IMR-90 (cell line): Measurements from ENCODE around the gene QSER1. TPM values are rescaled to one million over a fixed set of nuclear protein-coding genes. Genes with fewer than 3 reads are reported as not detected.

ENCODE experiments used
- ATAC-seq: fragments of 200-7000 bp; cut with Tn5 transposase; 2 replicates; pipeline ENCODE4 v1.9.1; 2020; ENCODE audit warnings: low read depth, mild to moderate bottlenecking, moderate library complexity
- BruUV-seq: library from RNA; stranded (reverse); fragments of 400-500 nt; replicated peaks from 2 replicates; lab custom pipeline; 2021; lab: Mats Ljungman, UMichigan
- CTCF ChIA-PET: fragments of 300-600 bp; formaldehyde crosslinking; extraction: SDS; loops from one replicate; lab custom pipeline; 2021; ENCODE audit warnings: antibody characterized with exemption; lab: Yijun Ruan, JAX
- POLR2A ChIA-PET: fragments of 300-600 bp; sonication (Branson Sonifier 250); formaldehyde crosslinking; loops from one replicate; lab custom pipeline; 2022; ENCODE audit warnings: antibody characterized with exemption; ENCODE audit not compliant: unreplicated experiment; lab: Charles Lee
- DNase-seq: peaks from one replicate; pipeline ENCODE4 v3.0.0; 2013
- H2AFZ ChIP-seq: replicated peaks from 2 replicates; pipeline ENCODE3; 2013; ENCODE audit warnings: low read length, mild to moderate bottlenecking; ENCODE audit not compliant: poor library complexity
- H2AK5ac ChIP-seq: 2 replicates; pipeline ENCODE4 v1.6.1; 2013; ENCODE audit warnings: low read depth, low read length, inconsistent platforms
- H2AK9ac ChIP-seq: replicated peaks from 2 replicates; pipeline ENCODE3; 2013; ENCODE audit warnings: mild to moderate bottlenecking, low read depth, low read length, moderate library complexity; ENCODE audit not compliant: poor library complexity
- H2BK120ac ChIP-seq: 2 replicates; pipeline ENCODE4 v1.6.1; 2013; ENCODE audit warnings: low read depth, low read length, inconsistent platforms
- H2BK15ac ChIP-seq: 3 replicates; pipeline ENCODE4 v1.6.1; 2013; ENCODE audit warnings: low read depth, low read length, inconsistent platforms
- H2BK20ac ChIP-seq: 2 replicates; pipeline ENCODE4 v1.6.1; 2013; ENCODE audit warnings: low read depth, mild to moderate bottlenecking, inconsistent platforms, low read length, moderate library complexity
- H2BK5ac ChIP-seq: 2 replicates; pipeline ENCODE4 v1.6.1; 2013; ENCODE audit warnings: mild to moderate bottlenecking, low read depth, low read length, inconsistent platforms; ENCODE audit not compliant: poor library complexity, severe bottlenecking
- H3K14ac ChIP-seq: replicated peaks from 2 replicates; pipeline ENCODE4 v1.6.1; 2013; ENCODE audit warnings: low read depth, low read length, inconsistent platforms
- H3K18ac ChIP-seq: 2 replicates; pipeline ENCODE4 v1.6.1; 2013; ENCODE audit warnings: low read depth, low read length, control low read depth
- H3K23ac ChIP-seq: 2 replicates; pipeline ENCODE4 v1.6.1; 2013; ENCODE audit warnings: low read depth, low read length, inconsistent platforms
- H3K27ac ChIP-seq: 2 replicates; pipeline ENCODE4 v1.5.1; 2013; ENCODE audit warnings: mild to moderate bottlenecking, control low read depth, low read length; ENCODE audit not compliant: insufficient read depth
- H3K27me3 ChIP-seq: 2 replicates; pipeline ENCODE4 v1.6.1; 2013; ENCODE audit warnings: low read length; ENCODE audit not compliant: control insufficient read depth, insufficient read depth
- H3K36me3 ChIP-seq: 2 replicates; pipeline ENCODE4 v1.6.1; 2013; ENCODE audit warnings: low read length, mixed read lengths; ENCODE audit not compliant: control insufficient read depth, insufficient read depth
- H3K4ac ChIP-seq: 2 replicates; pipeline ENCODE4 v1.6.1; 2013; ENCODE audit warnings: low read depth, low read length, inconsistent platforms
- H3K4me1 ChIP-seq: 2 replicates; pipeline ENCODE4 v1.6.1; 2013; ENCODE audit warnings: low read length, mixed read lengths; ENCODE audit not compliant: control insufficient read depth, insufficient read depth
- H3K4me2 ChIP-seq: 2 replicates; pipeline ENCODE4 v1.6.1; 2013; ENCODE audit warnings: low read depth, mild to moderate bottlenecking, control low read depth, low read length, moderate library complexity
- H3K4me3 ChIP-seq: 2 replicates; pipeline ENCODE4 v1.5.1; 2013; ENCODE audit warnings: low read depth, mild to moderate bottlenecking, control low read depth, low read length, moderate library complexity; ENCODE audit not compliant: insufficient read depth
- H3K56ac ChIP-seq: 2 replicates; pipeline ENCODE4 v1.6.1; 2013; ENCODE audit warnings: low read length, inconsistent platforms; ENCODE audit not compliant: insufficient read depth; ENCODE audit errors: extremely low read depth
- H3K79me1 ChIP-seq, 2 experiments: 2 replicates each; pipeline ENCODE4 v1.6.1; 2013; ENCODE audit warnings: low read length in 2 of 2, inconsistent platforms in 1 of 2, low read depth in 1 of 2
- H3K9ac ChIP-seq: 2 replicates; pipeline ENCODE4 v1.6.1; 2013; ENCODE audit warnings: low read depth, low read length, control low read depth
- H3K9me1 ChIP-seq: 2 replicates; pipeline ENCODE4 v1.6.1; 2013; ENCODE audit warnings: low read length, inconsistent platforms; ENCODE audit not compliant: insufficient read depth
- H3K9me3 ChIP-seq: 2 replicates; pipeline ENCODE4 v1.6.1; 2013; ENCODE audit warnings: low read length; ENCODE audit not compliant: control insufficient read depth, insufficient read depth
- H4K20me1 ChIP-seq: 2 replicates; pipeline ENCODE4 v1.6.1; 2013; ENCODE audit warnings: low read length, inconsistent platforms; ENCODE audit not compliant: insufficient read depth
- H4K5ac ChIP-seq: 2 replicates; pipeline ENCODE4 v1.6.1; 2013; ENCODE audit warnings: mild to moderate bottlenecking, low read depth, low read length, control low read depth
- H4K8ac ChIP-seq, 2 experiments: 2 replicates each; pipeline ENCODE4 v1.6.1; 2013; ENCODE audit warnings: low read depth in 2 of 2, low read length in 2 of 2, control low read depth in 1 of 2, inconsistent platforms in 1 of 2
- H4K91ac ChIP-seq: 2 replicates; pipeline ENCODE4 v1.6.1; 2013; ENCODE audit warnings: low read depth, low read length, inconsistent platforms; ENCODE audit not compliant: insufficient read depth
- CEBPB ChIP-seq: IDR thresholded peaks from 2 replicates; pipeline ENCODE4 v1.6.1; 2012; ENCODE audit warnings: low read depth, low read length, improper control_type of control experiment
- CHD1 ChIP-seq: IDR thresholded peaks from 2 replicates; pipeline ENCODE4 v1.6.1; 2012; ENCODE audit warnings: low read depth, low read length, improper control_type of control experiment
- MAFK ChIP-seq: IDR thresholded peaks from 2 replicates; pipeline ENCODE4 v1.6.1; 2012; ENCODE audit warnings: low read depth, low read length, improper control_type of control experiment
- MAZ ChIP-seq: IDR thresholded peaks from 2 replicates; pipeline ENCODE4 v1.6.1; 2012; ENCODE audit warnings: low read depth, mild to moderate bottlenecking, low read length, improper control_type of control experiment, moderate library complexity, borderline replicate concordance
- NFE2L2 ChIP-seq: fragments of 150-350 bp; IDR thresholded peaks from 2 replicates; pipeline ENCODE4 v1.6.1; 2016; ENCODE audit warnings: low read depth, mild to moderate bottlenecking, low read length
- RAD21 ChIP-seq: IDR thresholded peaks from 2 replicates; pipeline ENCODE4 v1.6.1; 2012; ENCODE audit warnings: low read length, improper control_type of control experiment
- RCOR1 ChIP-seq: IDR thresholded peaks from 2 replicates; pipeline ENCODE4 v1.6.1; 2012; ENCODE audit warnings: mild to moderate bottlenecking, low read length, improper control_type of control experiment; ENCODE audit not compliant: insufficient replicate concordance
- RFX5 ChIP-seq: IDR thresholded peaks from 2 replicates; pipeline ENCODE4 v1.8.0; 2012; ENCODE audit warnings: low read depth, mild to moderate bottlenecking, low read length, moderate library complexity
- SMC3 ChIP-seq: fragments of 150-350 bp; IDR thresholded peaks from 2 replicates; pipeline ENCODE4 v1.6.1; 2016; ENCODE audit warnings: low read depth, mild to moderate bottlenecking, antibody characterized with exemption, low read length, moderate library complexity
- WGBS, 2 experiments: methylation state at CpG; one replicate each; pipeline versions ENCODE4 v1.1.5 to v1.1.7; 2013; ENCODE audit warnings: missing lambda C conversion rate in 2 of 2; ENCODE audit not compliant: insufficient read length in 1 of 2; ENCODE audit errors: extremely low coverage in 2 of 2; 5-methylcytosine and 5-hydroxymethylcytosine counted together
- dilution Hi-C: fragments of 300-500 bp; cut with HindIII; formaldehyde crosslinking; loops from one replicate; pipeline ENCODE4 v1.14.3; 2018; ENCODE audit warnings: low sequenced_read_pairs; ENCODE audit not compliant: unreplicated experiment
- in situ Hi-C: fragments of 300-500 bp; cut with MboI; formaldehyde crosslinking; loops from 3 replicates; pipeline ENCODE4 v1.14.3; 2019; ENCODE audit warnings: low sequenced_read_pairs, inconsistent platforms, mixed read lengths
- intact Hi-C: fragments of 100-400 bp; cut with micrococcal nuclease; formaldehyde crosslinking; loops from 2 replicates; pipeline ENCODE4 v1.10.0; 2022
- polyA plus RNA-seq, 3 experiments: library from polyadenylated mRNA; depleted of rRNA; stranded (reverse); fragments of >200 nt; gene quantifications; 2 replicates each; pipeline ENCODE4 v1.2.3, GENCODE V29; 2012; ENCODE audit warnings: low replicate concordance in 1 of 3
- total RNA-seq: library from RNA; depleted of rRNA; stranded (reverse); fragments of >200 nt; gene quantifications from 2 replicates; pipeline ENCODE4 v1.2.3, GENCODE V29; 2012
- TF ChIP-seq, protein P1 (sequence below): conservative IDR thresholded peaks from 2 replicates; pipeline ENCODE4 v1.5.1; 2012; ENCODE audit warnings: mild to moderate bottlenecking, low read depth, low read length, improper control_type of control experiment
- TF ChIP-seq, protein P2 (sequence below): fragments of 150-350 bp; IDR thresholded peaks from 2 replicates; pipeline ENCODE4 v1.6.1; 2017; ENCODE audit warnings: mild to moderate bottlenecking, antibody characterized with exemption, low read length, low read depth

Gene QSER1
- total and polyA plus RNA-seq, 2 of the 4 experiments (the other 2 are of a cell fraction), result 5.9 to 15.6 TPM

DNA sequence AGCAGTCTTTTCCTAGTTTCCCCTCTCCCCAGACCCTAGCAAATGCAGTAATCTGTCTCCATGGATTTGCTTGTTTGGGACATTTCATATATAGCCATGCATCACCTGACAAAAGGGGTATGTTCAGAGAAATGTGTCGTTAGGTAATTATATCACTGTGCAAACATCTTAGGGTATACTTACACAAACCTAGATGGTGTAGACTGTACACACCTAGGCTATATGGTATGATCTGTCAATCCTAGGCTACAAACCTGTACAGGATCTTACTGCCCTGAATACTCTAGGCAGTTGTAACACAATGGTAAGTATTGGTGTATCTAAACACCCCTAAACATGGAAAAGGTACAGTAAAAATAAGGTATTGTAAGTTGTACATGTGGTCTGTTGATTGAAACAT is 23.8 kb downstream of the QSER1 start:
- H3K9me3 ChIP-seq, result no peaks in the 10 kb centered on the region
- DNase-seq (no peak), ATAC-seq (no peak)
- peaks cover 32 to 53% of the 10 kb centered on the region in 2 experiments for H3K79me1 ChIP-seq
- H4K8ac ChIP-seq, result no peak overlapping the region
- peaks cover 8% of the 10 kb centered on the region; the same call in 1 of the 2 replicates for H3K9me1 ChIP-seq
- no peak overlapping the region for H3K4me3 ChIP-seq
- no peak overlapping the region for H3K14ac ChIP-seq
- H3K56ac ChIP-seq, result no peak overlapping the region
- H3K4me1 ChIP-seq, result no peaks in the 10 kb centered on the region
- no TSS peak for BruUV-seq
- ChIA-PET POLR2A (no interaction called here), CTCF (no interaction called here)
- dilution Hi-C loops (no loop called here), intact Hi-C loops (no loop called here), in situ Hi-C loops (no loop called here)
- no peak overlapping the region for H2BK15ac ChIP-seq
- H3K27ac ChIP-seq, result no peak overlapping the region
- H4K5ac ChIP-seq, result no peak overlapping the region
- H3K4me2 ChIP-seq, result no peak overlapping the region
- no peak overlapping the region for H2BK120ac ChIP-seq
- peaks cover 9% of the 10 kb centered on the region for H4K20me1 ChIP-seq
- no peak overlapping the region for H4K91ac ChIP-seq
- H3K27me3 ChIP-seq, result no peaks in the 10 kb centered on the region
- H3K36me3 ChIP-seq, result no peaks in the 10 kb centered on the region
- no peak overlapping the region for H2BK5ac ChIP-seq
- no CpG with 5 or more reads among the region's 1 CpG for WGBS, 2 experiments
- H2AK5ac ChIP-seq, result no peak overlapping the region
- H3K9ac ChIP-seq, result no peak overlapping the region
- no peak overlapping the region for H3K18ac ChIP-seq
- H3K4ac ChIP-seq, result no peak overlapping the region
- H2BK20ac ChIP-seq, result no peak overlapping the region
- no peak overlapping the region for H2AFZ ChIP-seq
- H3K23ac ChIP-seq, result no peak overlapping the region
- no peak overlapping the region for H2AK9ac ChIP-seq
- no peak for TF ChIP-seq MAFK
- TF ChIP-seq, protein P1, sequence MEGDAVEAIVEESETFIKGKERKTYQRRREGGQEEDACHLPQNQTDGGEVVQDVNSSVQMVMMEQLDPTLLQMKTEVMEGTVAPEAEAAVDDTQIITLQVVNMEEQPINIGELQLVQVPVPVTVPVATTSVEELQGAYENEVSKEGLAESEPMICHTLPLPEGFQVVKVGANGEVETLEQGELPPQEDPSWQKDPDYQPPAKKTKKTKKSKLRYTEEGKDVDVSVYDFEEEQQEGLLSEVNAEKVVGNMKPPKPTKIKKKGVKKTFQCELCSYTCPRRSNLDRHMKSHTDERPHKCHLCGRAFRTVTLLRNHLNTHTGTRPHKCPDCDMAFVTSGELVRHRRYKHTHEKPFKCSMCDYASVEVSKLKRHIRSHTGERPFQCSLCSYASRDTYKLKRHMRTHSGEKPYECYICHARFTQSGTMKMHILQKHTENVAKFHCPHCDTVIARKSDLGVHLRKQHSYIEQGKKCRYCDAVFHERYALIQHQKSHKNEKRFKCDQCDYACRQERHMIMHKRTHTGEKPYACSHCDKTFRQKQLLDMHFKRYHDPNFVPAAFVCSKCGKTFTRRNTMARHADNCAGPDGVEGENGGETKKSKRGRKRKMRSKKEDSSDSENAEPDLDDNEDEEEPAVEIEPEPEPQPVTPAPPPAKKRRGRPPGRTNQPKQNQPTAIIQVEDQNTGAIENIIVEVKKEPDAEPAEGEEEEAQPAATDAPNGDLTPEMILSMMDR, result no peak
- TF ChIP-seq CHD1, result no peak
- no peak for TF ChIP-seq RCOR1
- no peak for TF ChIP-seq RFX5
- no peak for TF ChIP-seq CEBPB
- TF ChIP-seq NFE2L2, result no peak
- TF ChIP-seq, protein P2, sequence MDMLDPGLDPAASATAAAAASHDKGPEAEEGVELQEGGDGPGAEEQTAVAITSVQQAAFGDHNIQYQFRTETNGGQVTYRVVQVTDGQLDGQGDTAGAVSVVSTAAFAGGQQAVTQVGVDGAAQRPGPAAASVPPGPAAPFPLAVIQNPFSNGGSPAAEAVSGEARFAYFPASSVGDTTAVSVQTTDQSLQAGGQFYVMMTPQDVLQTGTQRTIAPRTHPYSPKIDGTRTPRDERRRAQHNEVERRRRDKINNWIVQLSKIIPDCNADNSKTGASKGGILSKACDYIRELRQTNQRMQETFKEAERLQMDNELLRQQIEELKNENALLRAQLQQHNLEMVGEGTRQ, result no peak
- TF ChIP-seq RAD21, result no peak
- TF ChIP-seq SMC3, result no peak
- TF ChIP-seq MAZ, result no peak
